GM19438 (cell line): Measurements from ENCODE around the gene TMUB2.
"Not testable (repeated sequence)": the region's sequence is repeated elsewhere in the genome, so short reads cannot be mapped to it uniquely, and the experiment has no call there.

Experiments used
- ATAC-seq: cut with Tn5 transposase; IDR thresholded peaks from one replicate; pipeline ENCODE4 v1.9.1; 2021; ENCODE audit warnings: low read depth; ENCODE audit not compliant: unreplicated experiment

Gene TMUB2

DNA sequence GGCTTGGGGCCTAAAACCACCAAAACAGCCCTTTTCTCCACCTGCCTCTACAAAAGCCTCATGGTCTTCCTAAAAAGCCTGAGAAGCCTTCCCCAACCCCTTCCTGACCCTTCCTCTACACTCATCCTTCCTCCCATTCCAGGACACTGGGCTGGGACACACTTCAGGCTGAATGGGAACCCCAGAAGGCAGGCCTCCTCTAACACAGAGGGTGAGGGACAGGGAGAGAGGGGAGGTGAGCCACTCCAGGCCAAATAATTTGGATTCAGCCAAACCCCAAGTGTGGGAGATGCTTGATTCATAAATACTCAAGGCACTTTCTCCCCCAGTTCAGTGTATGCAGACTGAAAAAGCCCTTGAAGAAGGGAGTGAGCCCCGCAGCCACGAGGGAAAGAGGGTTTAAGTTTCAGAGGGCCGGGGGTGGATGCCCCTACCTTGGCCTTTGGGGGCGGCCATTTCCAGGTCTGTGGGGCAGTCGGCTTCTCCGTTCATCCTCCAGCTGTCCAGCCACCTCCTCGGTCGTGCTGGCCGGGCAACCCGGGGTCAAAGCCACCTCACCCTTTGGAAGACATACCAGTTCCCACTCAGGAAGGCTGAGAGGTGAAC lies 31.1 kb downstream of the TMUB2 start:
- ATAC-seq, result peak; percentile 1

DNA sequence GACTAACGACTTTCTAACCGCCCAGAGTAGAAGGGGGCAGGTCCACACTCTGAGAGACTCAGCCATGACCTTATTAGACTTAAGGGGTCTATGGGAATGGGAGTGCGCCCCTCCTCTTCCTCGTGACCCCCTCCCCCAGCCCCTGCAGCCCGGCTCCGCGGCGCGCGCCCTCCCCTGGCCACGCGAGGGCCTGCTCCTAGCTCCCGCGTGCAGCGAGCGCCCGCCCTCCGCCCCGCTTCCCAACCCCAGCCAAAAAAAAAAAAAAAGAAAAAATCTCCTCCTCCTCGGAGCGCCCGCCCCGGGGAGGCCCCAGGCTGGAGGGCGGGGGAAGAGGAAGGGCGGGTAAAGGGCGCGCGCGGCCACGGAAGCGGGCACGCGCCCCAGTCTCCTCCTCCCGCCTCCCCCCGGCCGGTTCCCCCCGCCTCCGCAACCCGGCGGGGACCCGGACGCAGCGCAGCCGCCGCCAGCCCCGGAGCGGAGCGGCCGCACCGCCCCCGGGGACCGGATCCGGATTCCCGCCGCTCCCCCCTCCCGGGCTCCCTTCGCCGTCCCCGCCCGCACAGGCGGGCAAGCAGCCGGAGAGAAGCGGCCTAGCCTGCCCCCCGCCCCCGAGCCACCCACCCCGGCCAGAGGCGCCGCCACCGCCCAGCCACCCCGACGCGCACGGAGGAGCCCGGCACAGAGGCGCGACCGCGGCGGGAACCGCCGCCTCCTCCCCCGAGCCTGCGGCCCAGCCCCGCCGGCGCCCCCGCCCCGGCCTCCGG lies 31.8 kb downstream of the TMUB2 start:
- ATAC-seq, result peak; percentile 34

GRCh38 chr17:44219108-44219615 lies 32.4 kb downstream of the TMUB2 start:
- peak; percentile 30 for ATAC-seq

DNA sequence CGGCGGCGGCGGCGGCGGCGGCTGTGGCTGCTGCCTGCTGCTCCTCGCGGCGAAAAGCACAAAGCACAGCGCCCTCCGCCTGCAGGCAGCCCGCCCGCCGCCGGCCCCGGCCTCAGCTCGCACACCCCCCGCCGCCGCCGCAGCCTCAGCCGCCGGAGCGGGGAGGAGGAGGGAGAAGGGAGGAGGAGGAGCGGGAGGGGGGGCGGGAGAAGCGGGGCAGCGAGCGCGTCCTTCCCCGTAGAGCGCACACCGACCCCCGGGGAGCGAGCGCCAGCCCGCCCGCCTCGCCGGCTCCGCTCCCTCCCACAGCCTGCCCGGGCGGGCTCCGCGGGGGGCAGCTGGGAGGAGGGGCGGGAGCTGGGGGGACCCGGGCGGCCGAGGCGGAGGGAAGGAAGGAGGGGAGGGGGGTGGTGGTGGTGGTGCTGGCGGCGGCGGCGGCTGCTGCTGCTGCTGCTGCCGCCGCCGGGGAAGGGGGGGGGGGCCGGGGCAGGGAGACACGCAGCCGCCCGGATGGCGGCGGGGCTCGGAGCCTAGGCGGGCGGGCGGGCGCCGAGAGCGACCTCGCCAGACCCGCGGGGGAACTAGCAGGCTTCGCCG lies 32.9 kb downstream of the TMUB2 start, which contains the start of gene UBTF:
Gene UBTF (minus strand): TSS at position 60 of the 597 bp plus-strand sequence. CDS start 1,446 bp downstream, outside the sequence.
- peak; percentile 3 for ATAC-seq

DNA sequence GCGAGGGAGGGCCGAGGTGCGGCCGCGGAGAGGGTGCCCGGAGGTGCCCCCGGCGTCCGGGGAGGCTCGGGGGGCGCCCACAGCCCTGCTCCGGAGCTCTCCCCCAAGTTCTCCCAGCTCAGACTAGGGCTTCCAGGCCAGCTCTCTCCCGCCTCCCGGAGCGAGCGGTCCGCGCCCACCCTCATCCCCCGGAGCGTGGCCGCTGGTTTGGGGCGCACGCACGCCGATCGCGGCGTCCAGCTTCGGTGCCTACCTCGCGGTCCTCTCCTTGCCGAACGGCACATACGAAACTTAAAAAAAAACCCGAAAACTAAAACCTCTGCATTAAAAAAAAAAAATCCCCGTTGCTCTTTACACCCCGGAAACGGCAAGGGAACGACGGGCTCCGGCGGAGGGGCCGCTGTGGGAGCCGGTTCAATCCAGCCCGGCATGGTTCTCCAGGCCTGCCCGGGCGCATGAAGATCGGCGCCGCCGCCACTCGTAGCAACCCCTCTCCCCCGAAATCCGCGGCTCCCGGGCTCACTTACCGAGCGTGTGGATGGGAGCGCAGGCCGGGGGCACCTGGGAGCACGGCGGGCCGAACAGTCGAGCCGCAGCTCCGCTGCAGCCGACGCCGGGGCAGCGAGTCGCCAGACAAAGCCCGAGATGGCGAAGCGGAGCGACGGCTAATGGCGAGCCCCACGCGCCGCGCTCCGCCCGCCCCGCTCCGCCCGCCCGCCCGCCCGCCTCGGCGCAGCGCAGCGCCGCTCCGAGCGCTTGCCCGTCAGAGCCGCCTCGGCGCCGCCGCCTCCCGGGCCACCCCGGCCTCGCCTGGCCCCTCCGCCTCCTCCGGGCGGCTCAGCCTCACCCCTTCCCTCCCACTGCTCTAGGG lies 33.7 kb downstream of the TMUB2 start:
- no peak for ATAC-seq

GRCh38 chr17:44221084-44221861 lies 34.5 kb downstream of the TMUB2 start:
- ATAC-seq, result no peak

- ATAC-seq, result no peak
These were observed 35.0 kb downstream of the TMUB2 start for GRCh38 chr17:44221862-44222111.

- no peak for ATAC-seq
These were observed 35.5 kb downstream of the TMUB2 start for GRCh38 chr17:44222112-44222869.

DNA sequence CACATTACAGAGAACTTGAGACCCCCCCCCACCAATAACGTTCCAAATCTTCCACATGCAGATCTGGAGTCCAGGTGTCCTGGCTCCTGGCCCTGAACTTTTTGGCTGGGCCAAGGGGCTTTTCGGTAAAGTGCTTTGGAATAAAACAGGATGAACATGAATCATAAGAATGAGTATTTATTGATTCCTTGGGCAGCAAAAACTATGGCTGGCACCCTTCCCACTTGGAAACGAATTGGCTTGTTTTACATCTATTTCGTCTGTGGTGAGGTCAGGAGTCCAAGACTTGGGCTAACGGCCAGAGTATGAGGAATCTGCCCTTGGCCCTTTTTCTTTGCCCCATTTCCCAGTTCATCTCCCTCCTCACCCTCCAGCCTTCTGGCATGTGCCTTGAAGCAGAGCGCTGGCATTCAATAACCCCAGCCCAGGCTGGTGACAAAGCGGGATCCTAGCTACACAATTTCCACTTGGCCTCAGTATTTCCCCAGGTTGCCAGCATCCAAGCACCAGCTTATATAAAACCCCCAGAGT lies 36.8 kb downstream of the TMUB2 start:
- no peak for ATAC-seq

GRCh38 chr17:44229090-44229489 lies 42.3 kb downstream of the TMUB2 start:
- no peak for ATAC-seq

- ATAC-seq, result no peak
These were observed 43.4 kb downstream of the TMUB2 start for GRCh38 chr17:44230140-44230539.

- ATAC-seq, result no peak
These were observed 45.3 kb downstream of the TMUB2 start for GRCh38 chr17:44232061-44232460.

DNA sequence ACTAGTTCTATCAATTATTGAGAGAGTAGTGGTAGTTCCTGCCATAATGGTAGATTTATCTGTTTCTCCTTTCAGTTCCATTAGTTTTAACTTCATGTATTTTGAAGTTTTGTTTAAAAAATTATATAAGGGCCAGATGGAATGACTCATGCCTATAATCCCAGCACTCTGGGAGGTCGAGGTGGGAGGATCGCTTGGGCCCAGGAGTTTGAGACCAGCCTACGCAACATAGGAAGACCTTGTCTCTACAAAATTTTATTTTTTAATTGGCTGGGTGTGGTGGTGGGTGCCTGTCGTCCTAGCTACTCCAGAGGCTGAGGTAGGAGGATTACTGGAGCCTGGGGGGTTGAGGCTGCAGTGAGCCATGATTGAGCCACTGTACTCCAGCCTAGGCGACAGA lies 46.8 kb downstream of the TMUB2 start:
- no peak for ATAC-seq

DNA sequence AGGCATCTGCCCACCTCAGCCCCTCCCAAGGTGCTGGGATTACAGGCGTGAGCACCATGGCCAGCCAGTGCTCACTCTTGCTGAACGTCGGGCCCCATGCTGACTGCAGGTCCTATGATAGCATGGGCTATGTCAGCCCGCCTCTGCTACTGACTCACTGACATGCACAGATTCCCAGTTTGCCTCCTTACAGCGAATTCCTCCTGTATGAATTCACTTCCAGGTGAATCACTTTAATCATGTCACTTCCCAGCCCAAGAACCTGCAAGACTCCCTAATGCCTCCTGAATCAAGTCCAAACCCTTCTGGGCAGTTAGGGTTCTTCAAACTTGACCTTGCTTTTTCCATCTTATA lies 48.8 kb downstream of the TMUB2 start:
- no peak for ATAC-seq

GRCh38 chr17:44236444-44236991 lies 49.7 kb downstream of the TMUB2 start:
- no peak for ATAC-seq

DNA sequence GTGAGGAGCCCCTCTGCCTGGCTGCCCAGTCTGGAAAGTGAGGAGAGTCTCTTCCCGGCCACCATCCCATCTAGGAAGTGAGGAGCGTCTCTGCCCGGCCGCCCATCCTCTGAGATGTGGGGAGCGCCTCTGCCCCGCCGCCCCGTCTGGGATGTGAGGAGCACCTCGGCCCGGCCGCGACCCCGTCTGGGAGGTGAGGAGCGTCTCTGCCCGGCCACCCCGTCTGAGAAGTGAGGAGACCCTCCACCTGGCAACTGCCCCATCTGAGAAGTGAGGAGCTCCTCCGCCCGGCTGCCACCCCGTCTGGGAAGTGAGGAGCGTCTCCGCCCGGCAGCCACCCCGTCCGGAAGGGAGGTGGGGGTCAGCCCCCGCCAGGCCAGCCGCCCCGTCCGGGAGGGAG lies 51.1 kb downstream of the TMUB2 start:
- not testable (repeated sequence) for ATAC-seq

GRCh38 chr17:44241106-44241624 lies 54.4 kb downstream of the TMUB2 start:
- no peak for ATAC-seq
